ENCODE results near the gene SYK. TPM values are rescaled to one million over a fixed set of nuclear protein-coding genes. Genes with fewer than 3 reads are reported as not detected.

SYK gene
- total RNA-seq, 1 donor from 2014 or later, result 0.36 TPM

DNA sequence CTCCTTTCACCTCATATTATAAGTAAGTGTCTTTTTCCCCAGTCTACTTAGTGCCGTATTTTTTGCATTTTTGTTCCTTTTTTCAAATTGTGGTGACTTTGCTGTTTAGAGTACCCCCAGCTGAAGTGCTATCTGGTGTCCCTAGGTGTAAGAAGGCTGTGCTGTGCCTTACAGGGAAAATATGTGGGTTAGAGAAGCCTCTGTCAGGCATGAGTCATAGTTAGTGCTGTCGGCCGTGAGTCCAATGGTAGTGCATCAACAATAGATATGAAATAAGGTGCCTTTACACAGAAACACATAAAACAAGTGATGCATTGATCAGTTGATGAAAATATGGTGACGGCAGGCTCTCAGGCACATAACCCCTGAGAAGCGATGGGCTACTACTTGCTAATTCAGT, 20.1 kb downstream of the SYK start:
- H3K36me3 Mint-ChIP-seq (ENCODE audit: low read depth, unreplicated experiment), result no peaks in the 10 kb centered on the region
- TF ChIP-seq, protein P1, sequence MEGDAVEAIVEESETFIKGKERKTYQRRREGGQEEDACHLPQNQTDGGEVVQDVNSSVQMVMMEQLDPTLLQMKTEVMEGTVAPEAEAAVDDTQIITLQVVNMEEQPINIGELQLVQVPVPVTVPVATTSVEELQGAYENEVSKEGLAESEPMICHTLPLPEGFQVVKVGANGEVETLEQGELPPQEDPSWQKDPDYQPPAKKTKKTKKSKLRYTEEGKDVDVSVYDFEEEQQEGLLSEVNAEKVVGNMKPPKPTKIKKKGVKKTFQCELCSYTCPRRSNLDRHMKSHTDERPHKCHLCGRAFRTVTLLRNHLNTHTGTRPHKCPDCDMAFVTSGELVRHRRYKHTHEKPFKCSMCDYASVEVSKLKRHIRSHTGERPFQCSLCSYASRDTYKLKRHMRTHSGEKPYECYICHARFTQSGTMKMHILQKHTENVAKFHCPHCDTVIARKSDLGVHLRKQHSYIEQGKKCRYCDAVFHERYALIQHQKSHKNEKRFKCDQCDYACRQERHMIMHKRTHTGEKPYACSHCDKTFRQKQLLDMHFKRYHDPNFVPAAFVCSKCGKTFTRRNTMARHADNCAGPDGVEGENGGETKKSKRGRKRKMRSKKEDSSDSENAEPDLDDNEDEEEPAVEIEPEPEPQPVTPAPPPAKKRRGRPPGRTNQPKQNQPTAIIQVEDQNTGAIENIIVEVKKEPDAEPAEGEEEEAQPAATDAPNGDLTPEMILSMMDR (IDR thresholded peaks at IDR 0.05; ENCODE audit: unreplicated experiment), result no peak
- H3K27ac Mint-ChIP-seq (ENCODE audit: unreplicated experiment), result no peak overlapping the region
- peaks cover 6% of the 10 kb centered on the region for H3K27me3 Mint-ChIP-seq (ENCODE audit: unreplicated experiment)
- peaks cover 4% of the 10 kb centered on the region for H3K9me3 Mint-ChIP-seq (ENCODE audit: unreplicated experiment)
- H3K4me1 Mint-ChIP-seq (ENCODE audit: unreplicated experiment), result peaks cover 2% of the 10 kb centered on the region
- DNase-seq (ENCODE audit: low spot score), result no peak
- no peak overlapping the region for H3K4me3 Mint-ChIP-seq (ENCODE audit: unreplicated experiment)

DNA sequence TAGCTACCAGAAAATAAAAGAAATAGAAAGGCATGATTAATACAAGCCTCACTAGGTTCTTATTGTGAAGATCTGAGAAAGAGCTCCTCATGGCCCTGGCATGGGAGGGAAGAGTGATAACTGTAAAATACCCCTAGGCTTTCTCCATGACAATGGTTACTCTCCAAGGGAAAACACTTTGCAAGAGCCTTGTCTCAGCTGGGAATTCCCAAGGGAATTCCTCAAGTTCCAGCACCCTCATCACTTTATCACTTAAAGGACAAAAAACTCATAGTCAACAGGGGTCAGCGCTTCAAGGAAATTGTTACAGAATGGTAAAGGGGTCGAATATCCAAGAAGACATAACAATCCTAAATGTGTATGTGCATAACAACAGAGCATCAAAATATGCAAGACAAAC, 21.2 kb downstream of the SYK start:
- no peaks in the 10 kb centered on the region for H3K36me3 Mint-ChIP-seq (ENCODE audit: low read depth, unreplicated experiment)
- no peak for DNase-seq (ENCODE audit: low spot score)
- no peak overlapping the region for H3K4me3 Mint-ChIP-seq (ENCODE audit: unreplicated experiment)
- peaks cover 4% of the 10 kb centered on the region for H3K9me3 Mint-ChIP-seq (ENCODE audit: unreplicated experiment)
- TF ChIP-seq, protein P1 (IDR thresholded peaks at IDR 0.05; ENCODE audit: unreplicated experiment), result no peak
- H3K27me3 Mint-ChIP-seq (ENCODE audit: unreplicated experiment), result peaks cover 3% of the 10 kb centered on the region
- peaks cover 14% of the 10 kb centered on the region for H3K4me1 Mint-ChIP-seq (ENCODE audit: unreplicated experiment)
- no peak overlapping the region for H3K27ac Mint-ChIP-seq (ENCODE audit: unreplicated experiment)

DNA sequence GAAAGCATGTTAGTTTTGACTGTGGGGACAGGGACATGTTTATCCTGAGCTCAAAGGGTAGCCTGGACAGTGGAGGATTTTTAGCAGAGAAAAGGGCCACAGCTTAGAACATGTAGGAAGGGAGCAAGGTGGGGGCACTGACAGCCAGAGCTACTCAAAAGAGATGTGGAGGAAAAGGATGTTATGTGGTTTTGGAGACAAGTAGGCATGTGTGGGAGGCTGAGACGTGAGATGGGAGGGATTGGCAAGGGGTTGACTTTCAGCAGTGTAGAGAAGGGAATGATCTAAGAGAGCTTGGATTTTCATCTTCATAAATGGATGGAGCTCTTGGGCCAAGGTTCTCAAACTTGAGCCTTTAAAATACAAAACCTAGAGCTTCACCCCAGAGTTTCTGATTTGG, 24.0 kb downstream of the SYK start:
- peaks cover 4% of the 10 kb centered on the region for H3K9me3 Mint-ChIP-seq (ENCODE audit: unreplicated experiment)
- H3K27me3 Mint-ChIP-seq (ENCODE audit: unreplicated experiment), result peaks cover 8% of the 10 kb centered on the region
- peaks cover 17% of the 10 kb centered on the region for H3K4me1 Mint-ChIP-seq (ENCODE audit: unreplicated experiment)
- no peaks in the 10 kb centered on the region for H3K36me3 Mint-ChIP-seq (ENCODE audit: low read depth, unreplicated experiment)
- DNase-seq (ENCODE audit: low spot score), result no peak
- TF ChIP-seq, protein P1 (IDR thresholded peaks at IDR 0.05; ENCODE audit: unreplicated experiment), result no peak
- H3K4me3 Mint-ChIP-seq (ENCODE audit: unreplicated experiment), result no peak overlapping the region
- no peak overlapping the region for H3K27ac Mint-ChIP-seq (ENCODE audit: unreplicated experiment)

DNA sequence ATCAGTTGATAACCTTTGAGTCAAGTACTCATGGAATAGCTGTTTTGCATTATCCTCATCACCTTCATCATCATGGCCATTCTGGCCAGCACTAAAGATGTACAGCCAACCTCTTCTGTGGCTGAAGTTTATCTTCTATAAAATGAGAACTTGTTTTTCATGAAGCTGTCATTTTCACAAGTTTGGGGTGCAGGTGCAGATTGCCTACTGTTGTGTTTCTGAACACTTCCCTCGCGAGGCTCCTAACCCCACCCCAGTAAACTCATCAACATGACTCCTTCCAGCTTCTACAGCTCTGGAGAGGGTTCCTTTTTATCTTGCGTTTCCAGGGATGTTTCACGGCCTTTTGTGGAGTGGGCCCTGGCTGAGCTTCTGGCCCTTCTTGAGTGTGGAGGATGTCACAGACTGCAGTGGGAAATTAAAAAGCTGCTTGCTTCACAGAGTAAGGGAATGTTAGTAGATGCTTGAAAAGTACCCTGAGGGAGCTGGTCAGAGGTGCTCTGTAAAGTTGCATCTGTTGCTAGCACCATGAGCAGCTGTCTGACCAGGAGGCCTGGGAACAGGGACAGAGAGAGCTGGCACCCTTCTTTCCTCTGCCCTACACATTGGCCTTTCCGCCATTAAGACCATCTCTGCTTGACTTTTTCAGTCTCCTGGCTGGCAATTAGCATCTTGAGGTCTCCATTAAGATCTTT, 24.9 kb downstream of the SYK start:
- no peaks in the 10 kb centered on the region for H3K36me3 Mint-ChIP-seq (ENCODE audit: low read depth, unreplicated experiment)
- H3K27ac Mint-ChIP-seq (ENCODE audit: unreplicated experiment), result no peak overlapping the region
- H3K27me3 Mint-ChIP-seq (ENCODE audit: unreplicated experiment), result peaks cover 8% of the 10 kb centered on the region
- H3K4me1 Mint-ChIP-seq (ENCODE audit: unreplicated experiment), result peaks cover 21% of the 10 kb centered on the region
- no peak for DNase-seq (ENCODE audit: low spot score)
- TF ChIP-seq, protein P1 (IDR thresholded peaks at IDR 0.05; ENCODE audit: unreplicated experiment), result no peak
- H3K9me3 Mint-ChIP-seq (ENCODE audit: unreplicated experiment), result peaks cover 4% of the 10 kb centered on the region
- H3K4me3 Mint-ChIP-seq (ENCODE audit: unreplicated experiment), result no peak overlapping the region

DNA sequence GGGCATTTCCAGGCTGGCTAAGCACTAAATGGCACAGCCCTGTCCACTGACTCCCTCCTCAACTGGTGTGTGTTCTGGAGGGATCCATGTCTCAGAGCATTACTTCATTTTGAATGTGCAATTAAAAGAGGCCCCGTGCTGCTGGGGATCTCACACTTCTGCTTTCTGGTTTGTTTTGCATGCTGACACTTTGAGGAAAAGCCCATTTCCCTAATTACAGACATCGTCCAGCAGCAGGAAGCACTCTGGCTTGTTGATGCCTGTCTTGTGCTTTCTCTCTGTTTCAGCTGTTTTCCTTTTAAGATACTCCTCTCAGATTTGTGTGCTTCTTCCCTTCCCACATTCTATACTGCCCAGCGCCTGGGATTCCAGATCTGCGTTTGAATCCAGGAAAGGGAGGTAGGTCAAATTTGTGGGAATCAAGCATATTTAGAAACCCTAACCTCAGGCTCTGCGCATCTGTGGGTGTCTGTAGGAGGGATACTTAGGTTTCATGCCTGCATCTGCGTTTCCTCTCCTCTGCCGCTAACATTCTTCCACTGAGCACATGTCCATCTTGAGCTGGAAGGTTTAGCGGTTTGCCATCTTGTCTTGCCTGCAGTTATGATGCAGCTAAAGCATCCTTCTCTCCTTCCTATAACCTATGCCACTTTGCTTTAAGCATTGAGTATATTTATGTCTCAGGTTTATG, 25.7 kb downstream of the SYK start:
- peaks cover 21% of the 10 kb centered on the region for H3K4me1 Mint-ChIP-seq (ENCODE audit: unreplicated experiment)
- H3K9me3 Mint-ChIP-seq (ENCODE audit: unreplicated experiment), result peaks cover 4% of the 10 kb centered on the region
- no peak overlapping the region for H3K27ac Mint-ChIP-seq (ENCODE audit: unreplicated experiment)
- TF ChIP-seq, protein P1 (IDR thresholded peaks at IDR 0.05; ENCODE audit: unreplicated experiment), result no peak
- no peak overlapping the region for H3K4me3 Mint-ChIP-seq (ENCODE audit: unreplicated experiment)
- H3K36me3 Mint-ChIP-seq (ENCODE audit: low read depth, unreplicated experiment), result no peaks in the 10 kb centered on the region
- DNase-seq (ENCODE audit: low spot score), result no peak
- H3K27me3 Mint-ChIP-seq (ENCODE audit: unreplicated experiment), result peaks cover 8% of the 10 kb centered on the region

Data from endothelial cell (in vitro differentiated cells).